Bronchial smooth muscle cell (primary cell): ENCODE measurements around the gene UBE2V1. TPM values are rescaled to one million over a fixed set of nuclear protein-coding genes. Genes with fewer than 3 reads are reported as not detected.

Source experiments
- total RNA-seq: library from RNA; depleted of rRNA; stranded (reverse); fragments of >200 nt; gene quantifications from 2 replicates; pipeline ENCODE4 v1.2.1, GENCODE V29; 2014

UBE2V1 gene
- 28.1 and 37.8 TPM in 2 replicates for total RNA-seq

DNA sequence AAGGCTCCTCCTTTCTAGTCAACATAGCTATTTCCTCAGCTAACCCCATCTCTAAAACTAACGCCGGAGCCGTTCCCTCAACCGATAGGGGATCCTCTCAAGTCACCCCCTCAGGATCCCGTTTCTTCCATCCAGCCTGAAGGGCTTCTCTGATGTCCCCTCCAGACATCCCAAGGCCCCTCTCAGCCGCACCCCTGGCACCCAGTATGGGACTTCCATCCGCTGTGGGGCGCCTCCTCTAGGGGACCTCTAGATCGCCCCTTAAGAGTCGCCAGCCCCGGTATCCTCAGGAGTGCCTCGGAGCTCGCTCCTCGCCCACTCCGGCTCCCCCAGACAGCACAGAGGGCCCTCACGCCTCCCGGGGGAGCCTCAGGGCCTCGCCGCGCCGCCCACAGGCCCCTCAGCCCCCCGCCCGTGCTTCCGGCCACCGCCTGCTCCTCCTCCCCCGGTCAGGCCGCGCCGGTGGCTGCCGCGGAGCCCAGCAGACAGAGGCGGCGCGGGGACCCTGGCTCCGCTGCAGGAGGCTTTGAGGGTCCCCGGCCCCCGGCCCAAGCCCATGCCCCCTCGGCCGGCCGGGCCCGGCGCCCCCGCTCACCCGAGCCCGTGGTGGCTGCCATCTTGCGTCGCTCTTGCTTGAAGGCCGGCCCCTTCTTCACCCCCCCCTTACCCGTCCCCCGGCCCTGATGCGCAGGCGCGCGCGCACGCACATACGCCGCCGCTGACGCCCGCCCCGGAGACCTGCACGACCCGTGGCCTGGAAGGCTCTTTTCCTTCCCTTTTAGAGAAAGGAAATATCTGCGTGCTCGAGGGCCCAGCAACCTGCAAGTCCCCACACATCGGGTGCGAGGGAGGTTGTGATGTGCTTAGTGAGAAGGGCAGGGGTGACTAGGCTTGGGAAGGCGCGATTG lies at the start of gene UBE2V1:
Gene UBE2V1, minus strand, starts transcription at position 639 of the 908 bp plus-strand sequence. Its CDS starts 22 bp downstream, at position 617.

GRCh38 chr20:50153500-50154377 lies 40.8 kb upstream of the UBE2V1 start, which contains the start of gene PEDS1:
Gene PEDS1, minus strand, starts transcription at chr20:50153723. Its CDS starts 86 bp downstream, at chr20:50153637.

Other genes starting within 250 kb of the UBE2V1 start
- 1.1 and 1.4 TPM in 2 replicates for gene SPATA2, start 197.6 kb downstream of the UBE2V1 start, total RNA-seq
- gene RNF114, start 176.8 kb downstream of the UBE2V1 start, total RNA-seq: 68.2 and 110 TPM in 2 replicates
- 0.09 and 0.47 TPM in 2 replicates for gene SNAI1, start 130.2 kb downstream of the UBE2V1 start, total RNA-seq
- gene PEDS1, start 40.6 kb upstream of the UBE2V1 start, total RNA-seq: 5.5 and 8.7 TPM in 2 replicates
- gene CEBPB, start 77.7 kb upstream of the UBE2V1 start, total RNA-seq: 39.2 and 43.5 TPM in 2 replicates